GM12878 (cell line): ENCODE results near the gene ZNF688.

Experiments
- CHD2 ChIP-seq: IDR thresholded peaks from 2 replicates; pipeline ENCODE4 v1.6.1; 2011; ENCODE audit warnings: low read depth, low read length, improper control_type of control experiment, borderline replicate concordance
- GABPA ChIP-seq: IDR thresholded peaks from 2 replicates; pipeline ENCODE4 v1.6.1; 2014; ENCODE audit warnings: antibody characterized with exemption, low read depth, mild to moderate bottlenecking, inconsistent platforms
- IKZF1 ChIP-seq: fragments of 450-650 bp; conservative IDR thresholded peaks from 2 replicates; pipeline ENCODE4 v1.6.1; 2017; ENCODE audit warnings: antibody characterized with exemption, mild to moderate bottlenecking
- JUND ChIP-seq: IDR thresholded peaks from 2 replicates; pipeline ENCODE4 v1.6.1; 2012; ENCODE audit warnings: low read depth, mild to moderate bottlenecking, low read length, improper control_type of control experiment, moderate library complexity
- MXI1 ChIP-seq: fragments of 150-350 bp; IDR thresholded peaks from 2 replicates; pipeline ENCODE4 v1.6.1; 2011; ENCODE audit warnings: low read depth, mild to moderate bottlenecking, inconsistent platforms, low read length, improper control_type of control experiment
- MYB ChIP-seq: fragments of 150-350 bp; IDR thresholded peaks from 2 replicates; pipeline ENCODE4 v1.6.1; 2014; ENCODE audit warnings: mild to moderate bottlenecking, low read depth, low read length, borderline replicate concordance
- POLR2A ChIP-seq: IDR thresholded peaks from 2 replicates; pipeline ENCODE4 v1.6.1; 2011; ENCODE audit warnings: low read depth, mild to moderate bottlenecking, low read length
- RAD21 ChIP-seq: IDR thresholded peaks from 2 replicates; pipeline ENCODE4 v1.6.1; 2011; ENCODE audit warnings: mild to moderate bottlenecking, low read depth, low read length, moderate library complexity; ENCODE audit not compliant: insufficient read depth
- TF ChIP-seq, protein P1 (sequence below): IDR thresholded peaks from 2 replicates; pipeline ENCODE4 v1.6.1; 2012; ENCODE audit warnings: low read depth, low read length, improper control_type of control experiment
- TF ChIP-seq, protein P2 (sequence below), 3 experiments: IDR thresholded peaks in 2 of 3; conservative IDR thresholded peaks in 1 of 3; 2 replicates each; pipeline ENCODE4 v1.5.1; 2011; ENCODE audit warnings: low read depth in 3 of 3, low read length in 3 of 3, mild to moderate bottlenecking in 3 of 3, control low read depth in 2 of 3, moderate library complexity in 2 of 3, inconsistent platforms in 1 of 3, mixed read lengths in 1 of 3; ENCODE audit not compliant: control insufficient read depth in 2 of 3, insufficient read depth in 1 of 3; ENCODE audit errors: extremely low read depth in 1 of 3
- TF ChIP-seq, protein P3 (sequence below): IDR thresholded peaks from 2 replicates; pipeline ENCODE4 v1.6.1; 2011; ENCODE audit warnings: low read depth, mild to moderate bottlenecking, low read length, moderate library complexity, borderline replicate concordance; ENCODE audit errors: extremely low read depth
- TF ChIP-seq, protein P4 (sequence below): fragments of 450-650 bp; IDR thresholded peaks from 2 replicates; pipeline ENCODE4 v1.6.1; 2016; ENCODE audit warnings: mild to moderate bottlenecking
- TF ChIP-seq, protein P5 (sequence below): IDR thresholded peaks from 2 replicates; pipeline ENCODE4 v1.6.1; 2012; ENCODE audit warnings: low read length, inconsistent platforms
- TF ChIP-seq, protein P6 (sequence below): fragments of 450-650 bp; IDR thresholded peaks from 2 replicates; pipeline ENCODE4 v1.6.1; 2017; ENCODE audit warnings: mild to moderate bottlenecking, moderate library complexity

DNA sequence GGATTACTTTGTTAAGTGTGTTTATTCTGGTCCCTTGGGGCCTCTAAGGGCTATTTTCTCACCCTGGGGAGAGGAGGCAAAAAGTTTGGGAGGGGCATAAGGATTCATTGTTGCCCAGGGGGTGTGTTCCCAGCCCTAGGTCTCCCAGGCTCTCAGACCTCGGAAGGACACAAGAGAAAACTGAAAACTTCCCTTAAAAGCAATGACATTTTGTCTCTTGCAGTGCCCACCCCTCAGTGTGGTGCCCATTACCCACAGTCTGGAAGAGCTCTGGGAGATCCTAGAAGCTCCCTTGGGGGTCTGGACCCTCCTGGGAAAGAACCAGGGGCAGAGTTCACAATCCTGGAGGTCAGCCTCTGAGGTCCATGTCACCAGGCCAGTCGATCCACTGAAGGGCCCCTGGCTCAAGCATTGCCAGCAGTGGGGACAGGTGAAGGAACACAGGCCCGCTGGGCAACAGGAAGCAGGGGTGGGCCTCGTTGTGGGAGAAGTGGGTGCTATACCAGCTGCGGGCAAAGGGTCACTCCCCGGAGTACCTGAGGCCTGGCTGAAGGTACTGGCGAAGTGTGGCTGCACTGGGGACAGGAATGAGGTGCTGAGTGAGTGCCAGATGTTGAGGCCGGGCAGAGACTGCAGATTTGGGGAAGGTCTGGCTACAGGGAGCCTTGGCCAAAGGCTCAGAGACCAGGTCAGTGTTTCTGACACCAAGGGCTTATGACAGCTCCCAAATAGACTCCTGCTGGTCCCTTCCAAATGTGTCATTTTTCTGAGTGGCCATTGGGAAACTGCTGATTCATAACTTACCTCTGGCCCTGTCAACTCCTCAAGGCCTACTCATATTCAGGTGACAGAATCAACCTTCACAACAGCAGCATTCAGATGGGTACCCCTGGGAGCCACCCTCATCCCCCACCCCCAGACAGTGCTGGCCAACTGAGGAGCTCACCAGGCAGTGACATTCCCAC lies 32.2 kb downstream of the ZNF688 start:
- TF ChIP-seq, protein P1, sequence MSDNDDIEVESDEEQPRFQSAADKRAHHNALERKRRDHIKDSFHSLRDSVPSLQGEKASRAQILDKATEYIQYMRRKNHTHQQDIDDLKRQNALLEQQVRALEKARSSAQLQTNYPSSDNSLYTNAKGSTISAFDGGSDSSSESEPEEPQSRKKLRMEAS = no peak
- TF ChIP-seq, protein P2, sequence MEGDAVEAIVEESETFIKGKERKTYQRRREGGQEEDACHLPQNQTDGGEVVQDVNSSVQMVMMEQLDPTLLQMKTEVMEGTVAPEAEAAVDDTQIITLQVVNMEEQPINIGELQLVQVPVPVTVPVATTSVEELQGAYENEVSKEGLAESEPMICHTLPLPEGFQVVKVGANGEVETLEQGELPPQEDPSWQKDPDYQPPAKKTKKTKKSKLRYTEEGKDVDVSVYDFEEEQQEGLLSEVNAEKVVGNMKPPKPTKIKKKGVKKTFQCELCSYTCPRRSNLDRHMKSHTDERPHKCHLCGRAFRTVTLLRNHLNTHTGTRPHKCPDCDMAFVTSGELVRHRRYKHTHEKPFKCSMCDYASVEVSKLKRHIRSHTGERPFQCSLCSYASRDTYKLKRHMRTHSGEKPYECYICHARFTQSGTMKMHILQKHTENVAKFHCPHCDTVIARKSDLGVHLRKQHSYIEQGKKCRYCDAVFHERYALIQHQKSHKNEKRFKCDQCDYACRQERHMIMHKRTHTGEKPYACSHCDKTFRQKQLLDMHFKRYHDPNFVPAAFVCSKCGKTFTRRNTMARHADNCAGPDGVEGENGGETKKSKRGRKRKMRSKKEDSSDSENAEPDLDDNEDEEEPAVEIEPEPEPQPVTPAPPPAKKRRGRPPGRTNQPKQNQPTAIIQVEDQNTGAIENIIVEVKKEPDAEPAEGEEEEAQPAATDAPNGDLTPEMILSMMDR (IDR thresholded peaks at IDR 0.05 in 2 of 3, conservative IDR thresholded peaks at IDR 0.05 in 1 of 3; ENCODE audit: control insufficient read depth in 2 of 3, extremely low read depth in 1 of 3, insufficient read depth in 1 of 3, low read depth in 3 of 3, low read length in 3 of 3) = no peak
- no peak for TF ChIP-seq GABPA
- no peak for TF ChIP-seq RAD21
- TF ChIP-seq, protein P3, sequence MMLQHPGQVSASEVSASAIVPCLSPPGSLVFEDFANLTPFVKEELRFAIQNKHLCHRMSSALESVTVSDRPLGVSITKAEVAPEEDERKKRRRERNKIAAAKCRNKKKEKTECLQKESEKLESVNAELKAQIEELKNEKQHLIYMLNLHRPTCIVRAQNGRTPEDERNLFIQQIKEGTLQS = no peak
- no peak for TF ChIP-seq CHD2
- TF ChIP-seq POLR2A = no peak
- TF ChIP-seq, protein P4, sequence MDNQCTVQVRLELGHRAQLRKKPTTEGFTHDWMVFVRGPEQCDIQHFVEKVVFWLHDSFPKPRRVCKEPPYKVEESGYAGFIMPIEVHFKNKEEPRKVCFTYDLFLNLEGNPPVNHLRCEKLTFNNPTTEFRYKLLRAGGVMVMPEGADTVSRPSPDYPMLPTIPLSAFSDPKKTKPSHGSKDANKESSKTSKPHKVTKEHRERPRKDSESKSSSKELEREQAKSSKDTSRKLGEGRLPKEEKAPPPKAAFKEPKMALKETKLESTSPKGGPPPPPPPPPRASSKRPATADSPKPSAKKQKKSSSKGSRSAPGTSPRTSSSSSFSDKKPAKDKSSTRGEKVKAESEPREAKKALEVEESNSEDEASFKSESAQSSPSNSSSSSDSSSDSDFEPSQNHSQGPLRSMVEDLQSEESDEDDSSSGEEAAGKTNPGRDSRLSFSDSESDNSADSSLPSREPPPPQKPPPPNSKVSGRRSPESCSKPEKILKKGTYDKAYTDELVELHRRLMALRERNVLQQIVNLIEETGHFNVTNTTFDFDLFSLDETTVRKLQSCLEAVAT = no peak
- no peak for TF ChIP-seq MXI1
- no peak for TF ChIP-seq IKZF1
- TF ChIP-seq MYB = no peak
- no peak for TF ChIP-seq JUND
- TF ChIP-seq, protein P5, sequence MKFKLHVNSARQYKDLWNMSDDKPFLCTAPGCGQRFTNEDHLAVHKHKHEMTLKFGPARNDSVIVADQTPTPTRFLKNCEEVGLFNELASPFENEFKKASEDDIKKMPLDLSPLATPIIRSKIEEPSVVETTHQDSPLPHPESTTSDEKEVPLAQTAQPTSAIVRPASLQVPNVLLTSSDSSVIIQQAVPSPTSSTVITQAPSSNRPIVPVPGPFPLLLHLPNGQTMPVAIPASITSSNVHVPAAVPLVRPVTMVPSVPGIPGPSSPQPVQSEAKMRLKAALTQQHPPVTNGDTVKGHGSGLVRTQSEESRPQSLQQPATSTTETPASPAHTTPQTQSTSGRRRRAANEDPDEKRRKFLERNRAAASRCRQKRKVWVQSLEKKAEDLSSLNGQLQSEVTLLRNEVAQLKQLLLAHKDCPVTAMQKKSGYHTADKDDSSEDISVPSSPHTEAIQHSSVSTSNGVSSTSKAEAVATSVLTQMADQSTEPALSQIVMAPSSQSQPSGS = no peak
- TF ChIP-seq, protein P6, sequence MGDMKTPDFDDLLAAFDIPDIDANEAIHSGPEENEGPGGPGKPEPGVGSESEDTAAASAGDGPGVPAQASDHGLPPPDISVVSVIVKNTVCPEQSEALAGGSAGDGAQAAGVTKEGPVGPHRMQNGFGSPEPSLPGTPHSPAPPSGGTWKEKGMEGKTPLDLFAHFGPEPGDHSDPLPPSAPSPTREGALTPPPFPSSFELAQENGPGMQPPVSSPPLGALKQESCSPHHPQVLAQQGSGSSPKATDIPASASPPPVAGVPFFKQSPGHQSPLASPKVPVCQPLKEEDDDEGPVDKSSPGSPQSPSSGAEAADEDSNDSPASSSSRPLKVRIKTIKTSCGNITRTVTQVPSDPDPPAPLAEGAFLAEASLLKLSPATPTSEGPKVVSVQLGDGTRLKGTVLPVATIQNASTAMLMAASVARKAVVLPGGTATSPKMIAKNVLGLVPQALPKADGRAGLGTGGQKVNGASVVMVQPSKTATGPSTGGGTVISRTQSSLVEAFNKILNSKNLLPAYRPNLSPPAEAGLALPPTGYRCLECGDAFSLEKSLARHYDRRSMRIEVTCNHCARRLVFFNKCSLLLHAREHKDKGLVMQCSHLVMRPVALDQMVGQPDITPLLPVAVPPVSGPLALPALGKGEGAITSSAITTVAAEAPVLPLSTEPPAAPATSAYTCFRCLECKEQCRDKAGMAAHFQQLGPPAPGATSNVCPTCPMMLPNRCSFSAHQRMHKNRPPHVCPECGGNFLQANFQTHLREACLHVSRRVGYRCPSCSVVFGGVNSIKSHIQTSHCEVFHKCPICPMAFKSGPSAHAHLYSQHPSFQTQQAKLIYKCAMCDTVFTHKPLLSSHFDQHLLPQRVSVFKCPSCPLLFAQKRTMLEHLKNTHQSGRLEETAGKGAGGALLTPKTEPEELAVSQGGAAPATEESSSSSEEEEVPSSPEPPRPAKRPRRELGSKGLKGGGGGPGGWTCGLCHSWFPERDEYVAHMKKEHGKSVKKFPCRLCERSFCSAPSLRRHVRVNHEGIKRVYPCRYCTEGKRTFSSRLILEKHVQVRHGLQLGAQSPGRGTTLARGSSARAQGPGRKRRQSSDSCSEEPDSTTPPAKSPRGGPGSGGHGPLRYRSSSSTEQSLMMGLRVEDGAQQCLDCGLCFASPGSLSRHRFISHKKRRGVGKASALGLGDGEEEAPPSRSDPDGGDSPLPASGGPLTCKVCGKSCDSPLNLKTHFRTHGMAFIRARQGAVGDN = no peak
